Tibial nerve (tissue), 4 donors: ENCODE measurements around the gene GJA8. TPM values are rescaled to one million over a fixed set of nuclear protein-coding genes. Genes with fewer than 3 reads are reported as not detected.

Source experiments
- DNase-seq, 2 donors: peaks; one replicate each; pipeline ENCODE4 v3.0.0-alpha.2; 2019; ENCODE audit warnings: low spot score in 2 of 2
- H3K27ac ChIP-seq, 4 donors: fragments of 200-600 bp; sonication (generic) in 3 of 4; one replicate each; pipeline ENCODE4 v1.5.1; 2017 to 2019; ENCODE audit warnings: mild to moderate bottlenecking in 1 of 4
- H3K27me3 ChIP-seq, 2 donors: fragments of 200-600 bp; sonication (generic) in 1 of 2; one replicate each; pipeline versions ENCODE4 v1.5.1 to v1.6.0; 2017 to 2019
- H3K36me3 ChIP-seq, 3 donors: fragments of 200-600 bp; sonication (generic); one replicate each; pipeline ENCODE4 v1.5.1; 2018 to 2019
- H3K4me1 ChIP-seq, 4 donors: fragments of 200-600 bp; sonication (generic) in 3 of 4; one replicate each; pipeline ENCODE4 v1.5.1; 2017 to 2019
- H3K4me3 ChIP-seq, 4 donors: fragments of 200-600 bp; sonication (generic) in 3 of 4; one replicate each; pipeline ENCODE4 v1.5.1; 2017 to 2019; ENCODE audit warnings: mild to moderate bottlenecking in 1 of 4, moderate library complexity in 1 of 4
- H3K9me3 ChIP-seq, 4 donors: fragments of 200-600 bp; sonication (generic) in 3 of 4; one replicate each; pipeline ENCODE4 v1.5.1; 2017 to 2019
- EP300 ChIP-seq, 2 donors: sonication (generic); formaldehyde crosslinking; IDR thresholded peaks; one replicate each; pipeline ENCODE4 v1.6.1; 2017; ENCODE audit warnings: antibody characterized with exemption in 2 of 2, mild to moderate bottlenecking in 1 of 2
- POLR2A ChIP-seq, 2 donors: fragments of 450-650 bp; IDR thresholded peaks; one replicate each; pipeline ENCODE4 v1.6.1; 2017; ENCODE audit warnings: antibody characterized with exemption in 2 of 2, mild to moderate bottlenecking in 2 of 2, moderate library complexity in 2 of 2
- WGBS, 2 donors: methylation state at CpG; one replicate each; pipeline ENCODE4 v1.1.5; 2018; 5-methylcytosine and 5-hydroxymethylcytosine counted together
- total RNA-seq, 4 donors: library from RNA; depleted of rRNA; stranded (reverse); fragments of >200 nt; gene quantifications; one replicate each; pipeline ENCODE4 v1.1.0, GENCODE V29; 2016
- TF ChIP-seq, protein P1 (sequence below), 5 experiments: fragments of 200-600 bp in 3 of 5; fragments of 450-650 bp in 2 of 5; sonication (generic) in 3 of 5; IDR thresholded peaks; one replicate each; pipeline ENCODE4 v1.5.1; 2016 to 2019; ENCODE audit warnings: antibody characterized with exemption in 5 of 5, mild to moderate bottlenecking in 3 of 5, moderate library complexity in 2 of 5

GJA8 gene
- total RNA-seq, 4 donors from 2014 or later = not detected

DNA sequence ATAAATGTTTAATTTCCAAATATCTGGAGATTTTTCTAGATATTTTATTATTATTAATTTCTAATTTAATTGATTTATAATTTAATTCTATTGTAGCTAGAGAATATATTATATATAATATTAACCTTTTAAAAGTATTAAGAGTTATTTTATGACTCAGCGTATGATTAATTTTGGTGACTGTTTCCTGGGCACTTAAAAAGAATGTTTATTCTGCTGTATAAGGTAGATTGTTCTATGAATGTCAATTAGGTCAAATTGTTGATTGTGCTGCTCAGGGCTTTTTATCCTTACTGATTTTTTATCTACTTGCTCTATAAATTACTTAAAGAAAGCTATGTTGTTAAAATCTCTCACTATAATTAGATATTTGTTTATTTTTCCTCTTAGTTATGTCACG is 20.1 kb upstream of the GJA8 start:
- Histone ChIP-seq H3K27me3 (no peaks in the 10 kb centered on the region), H3K4me1 (no peaks in the 10 kb centered on the region), H3K9me3 (peaks cover 0 to 8% (median 2%) of the 10 kb centered on the region in 4 donors), H3K27ac (no peak overlapping the region), H3K36me3 (no peaks in the 10 kb centered on the region), H3K4me3 (no peak overlapping the region)
- no peak for TF ChIP-seq POLR2A (IDR thresholded peaks at IDR 0.05)
- no peak for TF ChIP-seq EP300 (IDR thresholded peaks at IDR 0.05)
- TF ChIP-seq, protein P1, sequence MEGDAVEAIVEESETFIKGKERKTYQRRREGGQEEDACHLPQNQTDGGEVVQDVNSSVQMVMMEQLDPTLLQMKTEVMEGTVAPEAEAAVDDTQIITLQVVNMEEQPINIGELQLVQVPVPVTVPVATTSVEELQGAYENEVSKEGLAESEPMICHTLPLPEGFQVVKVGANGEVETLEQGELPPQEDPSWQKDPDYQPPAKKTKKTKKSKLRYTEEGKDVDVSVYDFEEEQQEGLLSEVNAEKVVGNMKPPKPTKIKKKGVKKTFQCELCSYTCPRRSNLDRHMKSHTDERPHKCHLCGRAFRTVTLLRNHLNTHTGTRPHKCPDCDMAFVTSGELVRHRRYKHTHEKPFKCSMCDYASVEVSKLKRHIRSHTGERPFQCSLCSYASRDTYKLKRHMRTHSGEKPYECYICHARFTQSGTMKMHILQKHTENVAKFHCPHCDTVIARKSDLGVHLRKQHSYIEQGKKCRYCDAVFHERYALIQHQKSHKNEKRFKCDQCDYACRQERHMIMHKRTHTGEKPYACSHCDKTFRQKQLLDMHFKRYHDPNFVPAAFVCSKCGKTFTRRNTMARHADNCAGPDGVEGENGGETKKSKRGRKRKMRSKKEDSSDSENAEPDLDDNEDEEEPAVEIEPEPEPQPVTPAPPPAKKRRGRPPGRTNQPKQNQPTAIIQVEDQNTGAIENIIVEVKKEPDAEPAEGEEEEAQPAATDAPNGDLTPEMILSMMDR (IDR thresholded peaks at IDR 0.05) = no peak
- 51 to 72% methylated on average over 2 of the region's 2 CpGs for WGBS, 2 donors
- no peak for DNase-seq

DNA sequence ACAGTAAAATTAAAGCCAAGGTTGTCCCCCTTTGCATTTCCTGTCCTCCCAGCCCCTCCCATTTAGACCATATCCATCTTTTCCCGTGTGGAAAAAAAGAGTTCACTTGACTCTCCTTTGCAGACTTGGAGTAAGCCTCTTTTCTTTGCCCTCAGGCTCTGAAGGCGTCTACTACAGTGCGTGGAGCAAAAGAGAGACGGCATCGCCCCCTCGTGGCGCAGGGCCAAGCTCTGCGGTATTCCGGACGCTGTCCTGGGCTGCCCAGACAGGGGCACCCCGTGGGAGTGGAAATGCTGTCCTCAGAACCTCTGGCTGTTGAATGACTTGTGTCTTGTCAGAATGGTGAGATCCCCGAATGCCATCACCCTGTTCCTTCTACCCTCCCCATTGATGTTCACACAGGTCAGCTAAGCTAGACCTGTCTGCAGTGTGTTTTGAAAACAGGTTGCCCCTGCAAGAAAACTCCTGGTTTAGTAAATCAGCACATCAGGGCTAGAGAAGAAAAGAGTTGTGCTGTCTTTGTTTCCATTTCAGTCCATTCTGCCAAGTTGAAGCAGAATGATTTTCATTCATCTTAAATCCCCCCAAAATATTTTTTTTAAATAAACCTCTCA is 12.3 kb upstream of the GJA8 start:
- Histone ChIP-seq H3K4me1 (peaks cover 0 to 16% (median 0%) of the 10 kb centered on the region in 4 donors), H3K4me3 (no peak overlapping the region), H3K9me3 (no peaks in the 10 kb centered on the region), H3K27me3 (no peaks in the 10 kb centered on the region), H3K36me3 (no peaks in the 10 kb centered on the region), H3K27ac (no peak overlapping the region)
- WGBS, 2 donors = 5 to 8% methylated on average over 12 of the region's 12 CpGs
- TF ChIP-seq EP300 (IDR thresholded peaks at IDR 0.05) (no peak), POLR2A (IDR thresholded peaks at IDR 0.05) (no peak)
- TF ChIP-seq, protein P1 (IDR thresholded peaks at IDR 0.05) = peak; percentile 30 to 42 (median 37)
- DNase-seq = peak in 1 of 2 donors; percentile 21

DNA sequence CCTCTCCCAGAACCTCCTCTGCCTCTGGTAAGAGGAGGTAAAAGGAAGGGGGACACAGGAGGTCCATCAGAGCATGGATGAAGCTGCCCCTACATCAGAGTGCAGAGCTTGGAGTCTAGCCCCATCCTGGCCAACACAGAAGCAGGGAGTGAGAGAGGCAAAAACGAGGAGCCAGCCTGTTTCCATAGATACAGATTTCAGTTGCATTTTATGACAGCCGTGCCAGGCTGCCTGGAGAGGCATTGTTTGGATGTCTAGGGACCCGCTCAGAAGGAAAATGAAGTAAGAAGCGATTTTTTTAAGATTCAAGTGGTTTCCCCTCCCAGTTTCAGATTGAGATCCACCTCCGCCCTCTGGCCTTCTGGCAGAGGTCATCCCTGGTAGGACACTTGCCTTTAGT is 11.5 kb upstream of the GJA8 start:
- Histone ChIP-seq H3K4me1 (peaks cover 0 to 16% (median 0%) of the 10 kb centered on the region in 4 donors), H3K9me3 (no peaks in the 10 kb centered on the region), H3K27ac (no peak overlapping the region), H3K27me3 (no peaks in the 10 kb centered on the region), H3K36me3 (no peaks in the 10 kb centered on the region), H3K4me3 (no peak overlapping the region)
- TF ChIP-seq POLR2A (IDR thresholded peaks at IDR 0.05) (no peak), EP300 (IDR thresholded peaks at IDR 0.05) (no peak)
- TF ChIP-seq, protein P1 (IDR thresholded peaks at IDR 0.05) = no peak
- no peak for DNase-seq
- 66 to 76% methylated on average over 5 of the region's 5 CpGs for WGBS, 2 donors

DNA sequence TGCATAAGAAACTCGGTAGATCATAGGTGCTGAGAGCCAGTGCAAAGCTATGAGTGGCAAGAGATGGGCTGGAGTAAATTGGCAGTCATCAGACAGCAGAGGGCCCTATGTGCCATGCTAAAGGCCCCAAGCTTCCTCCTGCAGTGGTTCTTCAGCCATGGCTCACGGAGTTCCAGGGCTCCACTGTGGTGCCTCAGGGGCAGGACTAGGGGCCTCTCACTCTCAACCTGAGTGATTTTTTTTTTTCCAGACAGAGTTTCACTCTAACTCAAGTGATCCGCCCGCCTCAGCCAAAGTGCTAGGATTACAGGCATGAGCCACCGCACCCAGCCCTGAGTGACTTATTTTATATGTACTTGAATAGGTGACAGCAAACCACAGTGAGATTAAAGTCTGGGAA is 10.4 kb upstream of the GJA8 start:
- H3K4me3 ChIP-seq = no peak overlapping the region
- H3K9me3 ChIP-seq = no peaks in the 10 kb centered on the region
- TF ChIP-seq, protein P1 (IDR thresholded peaks at IDR 0.05) = no peak
- TF ChIP-seq EP300 (IDR thresholded peaks at IDR 0.05) (no peak), POLR2A (IDR thresholded peaks at IDR 0.05) (no peak)
- peak overlapping the region in 1 of 4 donors; percentile 26 for H3K27ac ChIP-seq
- 72 to 81% methylated on average over 5 of the region's 5 CpGs for WGBS, 2 donors
- H3K27me3 ChIP-seq = no peaks in the 10 kb centered on the region
- peaks cover 0 to 19% (median 0%) of the 10 kb centered on the region in 4 donors for H3K4me1 ChIP-seq
- DNase-seq = no peak
- no peaks in the 10 kb centered on the region for H3K36me3 ChIP-seq

DNA sequence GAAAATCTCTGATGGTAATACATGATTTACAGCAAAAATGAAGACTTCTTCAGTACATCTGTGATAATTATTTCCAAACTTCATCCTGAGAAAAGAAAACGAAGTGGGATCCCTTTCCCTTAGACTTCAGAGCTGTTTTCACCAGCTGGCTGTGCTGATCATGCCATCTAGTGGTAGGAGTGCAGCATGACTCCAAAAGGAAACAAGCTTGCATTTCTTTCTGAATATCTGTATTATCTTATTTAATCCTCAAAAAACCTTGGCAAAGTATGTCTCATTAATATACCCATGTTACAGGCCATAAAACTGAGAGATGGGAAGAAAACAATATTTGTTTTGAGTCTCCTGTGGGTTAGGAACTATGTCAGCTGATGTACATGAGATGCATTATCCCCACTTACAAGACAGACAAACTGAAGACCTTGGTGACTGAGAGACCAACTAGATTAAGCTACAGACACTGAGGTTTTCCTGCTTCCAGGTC is 9.8 kb upstream of the GJA8 start:
- TF ChIP-seq POLR2A (IDR thresholded peaks at IDR 0.05) = no peak
- TF ChIP-seq, protein P1 (IDR thresholded peaks at IDR 0.05) = peak; percentile 82 to 94 (median 87)
- H3K36me3 ChIP-seq = no peaks in the 10 kb centered on the region
- no peak overlapping the region for H3K4me3 ChIP-seq
- H3K4me1 ChIP-seq = peaks cover 0 to 23% (median 0%) of the 10 kb centered on the region in 4 donors
- H3K27ac ChIP-seq = peak overlapping the region in 1 of 4 donors; percentile 26
- WGBS, 2 donors = 0 to 11% methylated on average over 1 of the region's 1 CpG
- no peaks in the 10 kb centered on the region for H3K9me3 ChIP-seq
- H3K27me3 ChIP-seq = no peaks in the 10 kb centered on the region
- peak in 1 of 2 donors; percentile 19 for DNase-seq
